Measurements from ENCODE around the gene COL5A3.

DNA sequence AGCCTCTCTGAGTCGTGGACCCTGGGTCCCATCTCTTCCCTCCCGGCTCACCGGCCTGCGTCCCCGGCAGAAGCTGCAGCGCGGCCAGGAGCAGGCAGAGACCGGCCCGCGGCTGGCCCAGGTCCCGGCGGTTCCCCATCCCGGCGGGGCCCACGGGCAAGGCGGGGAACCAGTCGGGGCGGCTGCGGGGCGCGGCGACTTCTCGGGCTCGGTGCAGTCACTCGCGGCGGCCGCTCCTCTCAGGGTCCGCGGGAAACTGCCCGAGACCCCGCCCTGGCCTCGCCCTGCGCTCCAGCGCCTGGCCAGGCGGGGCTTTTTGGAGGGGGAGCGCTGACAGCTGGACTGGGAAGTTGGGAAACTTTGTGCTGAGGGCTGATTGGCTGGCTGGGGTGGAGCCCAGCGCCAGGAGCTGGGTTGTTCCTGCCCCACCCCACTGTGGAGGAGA, at the start of gene COL5A3:
- TF ChIP-seq CTCF (conservative IDR thresholded peaks at IDR 0.05 in 1 of 2, IDR thresholded peaks at IDR 0.05 in 1 of 2; ENCODE audit: extremely low read depth in 1 of 2, insufficient read depth in 1 of 2, low read depth in 1 of 2, low read length in 2 of 2) = no peak
- no peak for TF ChIP-seq EZH2 (IDR thresholded peaks at IDR 0.05; ENCODE audit: borderline replicate concordance, low read length)
